GM12878 (cell line): Measurements from ENCODE around the gene RAD9A. TPM values are rescaled to one million over a fixed set of nuclear protein-coding genes. Genes with fewer than 3 reads are reported as not detected.
A peak's percentile ranks its signal among the peaks of the same experiment; 100 is the strongest.

Experiments used
- ATAC-seq: fragments of 200-7000 bp; cut with Tn5 transposase; 3 replicates; pipeline ENCODE4 v1.9.1; 2020; ENCODE audit warnings: mild to moderate bottlenecking, moderate library complexity
- BruUV-seq: library from RNA; stranded (reverse); fragments of 400-500 nt; replicated peaks from 2 replicates; lab custom pipeline; 2021; lab: Mats Ljungman, UMichigan
- CTCF ChIA-PET: fragments of 300-600 bp; sonication (Branson Sonifier 250); formaldehyde crosslinking; extraction: SDS; loops from one replicate; lab custom pipeline; 2021; ENCODE audit warnings: inconsistent platforms; lab: Yijun Ruan, JAX
- POLR2A ChIA-PET: fragments of 350-600 bp; formaldehyde crosslinking; extraction: SDS; loops from one replicate; lab custom pipeline; 2021; ENCODE audit warnings: inconsistent platforms; lab: Charles Lee
- RAD21 ChIA-PET: fragments of 300-600 bp; sonication (Branson Sonifier 250); formaldehyde crosslinking; loops from one replicate; lab custom pipeline; 2023; ENCODE audit warnings: antibody characterized with exemption; ENCODE audit not compliant: unreplicated experiment; lab: Charles Lee
- SMC1A ChIA-PET: fragments of 300-600 bp; sonication (Branson Sonifier 250); formaldehyde crosslinking; loops from one replicate; lab custom pipeline; 2023; ENCODE audit not compliant: unreplicated experiment, uncharacterized antibody; lab: Charles Lee
- DNase-seq: peaks from one replicate; pipeline ENCODE4 v3.0.0-alpha.2; 2011; ENCODE audit warnings: low read depth, low spot score
- FAIRE-seq: peaks from 3 replicates; lab custom pipeline; 2011; peaks lifted over from hg19 to GRCh38; lab: Jason Lieb, UNC
- H2AFZ ChIP-seq: 2 replicates; pipeline ENCODE4 v1.6.0; 2011; ENCODE audit warnings: low read depth, low read length, control low read depth; ENCODE audit not compliant: control insufficient read depth
- H3K27ac ChIP-seq: 2 replicates; pipeline ENCODE4 v1.5.1; 2011; ENCODE audit warnings: control low read depth; ENCODE audit not compliant: control insufficient read depth, insufficient read depth
- H3K27me3 ChIP-seq, 2 experiments: replicated peaks in 1 of 2; 2 replicates each; pipeline versions ENCODE4 v1.6.0 to v1.6.1; 2011; ENCODE audit warnings: low read length in 1 of 2; ENCODE audit not compliant: control insufficient read depth in 2 of 2, insufficient read depth in 2 of 2
- H3K36me3 ChIP-seq, 2 experiments: 2 replicates each; pipeline ENCODE4 v1.5.1; 2011; ENCODE audit warnings: low read length in 1 of 2; ENCODE audit not compliant: control insufficient read depth in 2 of 2, insufficient read depth in 2 of 2
- H3K4me1 ChIP-seq: 2 replicates; pipeline ENCODE4 v1.6.1; 2011; ENCODE audit warnings: mild to moderate bottlenecking, low read length, moderate library complexity, mixed read lengths; ENCODE audit not compliant: control insufficient read depth, insufficient read depth
- H3K4me2 ChIP-seq: 2 replicates; pipeline ENCODE4 v1.6.0; 2011; ENCODE audit warnings: control low read depth; ENCODE audit not compliant: control insufficient read depth, insufficient read depth
- H3K4me3 ChIP-seq: fragments of 200-600 bp; sonication (generic); 2 replicates; pipeline ENCODE4 v1.5.1; 2016
- H3K79me2 ChIP-seq: 2 replicates; pipeline ENCODE4 v1.6.0; 2011; ENCODE audit warnings: low read length; ENCODE audit not compliant: control insufficient read depth, insufficient read depth
- H3K9ac ChIP-seq: 2 replicates; pipeline ENCODE4 v1.8.0; 2011; ENCODE audit warnings: low read length, control low read depth, mixed read lengths; ENCODE audit not compliant: control insufficient read depth, insufficient read depth
- H3K9me3 ChIP-seq: replicated peaks from 3 replicates; pipeline ENCODE4 v1.5.1; 2011; ENCODE audit warnings: mild to moderate bottlenecking, low read length; ENCODE audit not compliant: control insufficient read depth, insufficient read depth
- H4K20me1 ChIP-seq: 2 replicates; pipeline ENCODE4 v1.6.0; 2011; ENCODE audit not compliant: control insufficient read depth, insufficient read depth
- BACH1 ChIP-seq: fragments of 450-650 bp; IDR thresholded peaks from 2 replicates; pipeline ENCODE4 v1.6.1; 2017; ENCODE audit warnings: mild to moderate bottlenecking, borderline replicate concordance
- BCL11A ChIP-seq: IDR thresholded peaks from 2 replicates; pipeline ENCODE4 v1.6.1; 2011; ENCODE audit warnings: low read depth, low read length
- CBX3 ChIP-seq: fragments of 200-600 bp; sonication (generic); IDR thresholded peaks from 2 replicates; pipeline ENCODE4 v1.6.1; 2016; ENCODE audit warnings: low read depth, borderline replicate concordance
- HDAC6 ChIP-seq: fragments of 200-600 bp; sonication (generic); IDR thresholded peaks from one replicate; pipeline ENCODE4 v1.8.0; 2017; ENCODE audit warnings: antibody characterized with exemption; ENCODE audit not compliant: unreplicated experiment
- MYC ChIP-seq: IDR thresholded peaks from 2 replicates; pipeline ENCODE4 v1.6.1; 2011; ENCODE audit warnings: mild to moderate bottlenecking, low read length, moderate library complexity, inconsistent platforms; ENCODE audit not compliant: insufficient read depth, insufficient replicate concordance, insufficient read length, severe bottlenecking
- NR2C1 ChIP-seq: fragments of 450-650 bp; IDR thresholded peaks from 2 replicates; pipeline ENCODE4 v1.6.1; 2017; ENCODE audit warnings: antibody characterized with exemption, mild to moderate bottlenecking, moderate library complexity
- NR2F1 ChIP-seq: fragments of 450-650 bp; conservative IDR thresholded peaks from 2 replicates; pipeline ENCODE4 v1.6.1; 2017; ENCODE audit warnings: mild to moderate bottlenecking
- POLR2AphosphoS5 ChIP-seq: IDR thresholded peaks from 2 replicates; pipeline ENCODE4 v1.6.1; 2011; ENCODE audit warnings: mild to moderate bottlenecking, low read length, inconsistent platforms
- ZNF217 ChIP-seq: fragments of 450-650 bp; IDR thresholded peaks from 2 replicates; pipeline ENCODE4 v1.6.1; 2017; ENCODE audit warnings: antibody characterized with exemption, mild to moderate bottlenecking
- WGBS: methylation state at CpG from one replicate; pipeline ENCODE4 v1.1.6; 2016; ENCODE audit warnings: low lambda C conversion rate; ENCODE audit not compliant: insufficient replicate concordance, insufficient coverage; ENCODE audit errors: missing lambda C conversion rate; 5-methylcytosine and 5-hydroxymethylcytosine counted together
- in situ Hi-C: fragments of 300-500 bp; cut with MboI; formaldehyde crosslinking; loops from 9 replicates; pipeline ENCODE4 v1.14.3; 2018; ENCODE audit warnings: mixed read lengths
- intact Hi-C: fragments of 100-400 bp; cut with micrococcal nuclease; formaldehyde crosslinking; loops from one replicate; pipeline ENCODE4 v1.14.2; 2022; ENCODE audit not compliant: unreplicated experiment
- polyA plus RNA-seq, 11 experiments: library from polyadenylated mRNA; depleted of rRNA in 4 of 11; unstranded in 6 of 11; stranded (reverse) in 5 of 11; fragments of >200 nt; fragmentation: Nextera tagmentation in 4 of 11; fragmentation: Illumina TruSeq in 1 of 11; extraction: Ambion mirVana in 4 of 11; extraction: Trizol in 1 of 11; gene quantifications; 1 replicate in 1 of 11; 2 replicates in 10 of 11; pipeline versions ENCODE4 v1.2.1 to v1.2.3, GENCODE V29; 2011 to 2016; ENCODE audit warnings: inconsistent platforms in 2 of 11, missing spikeins in 2 of 11, low read depth in 1 of 11
- total RNA-seq, 4 experiments: library from RNA; depleted of rRNA in 3 of 4; stranded (reverse); fragments of >200 nt in 3 of 4; fragmentation: Illumina TruSeq in 1 of 4; extraction: Trizol in 1 of 4; gene quantifications; 2 replicates each; pipeline versions ENCODE4 v1.2.1 to v1.2.3, GENCODE V29; 2013 to 2021
- TF ChIP-seq, protein P1 (sequence below): IDR thresholded peaks from 2 replicates; pipeline ENCODE4 v1.6.1; 2012; ENCODE audit warnings: mild to moderate bottlenecking, low read depth, low read length
- TF ChIP-seq, protein P2 (sequence below): fragments of 450-650 bp; IDR thresholded peaks from 2 replicates; pipeline ENCODE4 v1.6.1; 2017; ENCODE audit warnings: low read depth, mild to moderate bottlenecking, moderate library complexity
- TF ChIP-seq, protein P3 (sequence below): fragments of 450-650 bp; formaldehyde crosslinking; IDR thresholded peaks from 2 replicates; pipeline ENCODE4 v1.4.0; 2022; ENCODE audit warnings: mild to moderate bottlenecking, moderate library complexity

Gene RAD9A
- total and polyA plus RNA-seq, 10 of the 15 experiments (the other 5 are each of a cell fraction or from before 2014, with no cell fraction given) = 1.1 to 36.2 (median 19.8) TPM

DNA sequence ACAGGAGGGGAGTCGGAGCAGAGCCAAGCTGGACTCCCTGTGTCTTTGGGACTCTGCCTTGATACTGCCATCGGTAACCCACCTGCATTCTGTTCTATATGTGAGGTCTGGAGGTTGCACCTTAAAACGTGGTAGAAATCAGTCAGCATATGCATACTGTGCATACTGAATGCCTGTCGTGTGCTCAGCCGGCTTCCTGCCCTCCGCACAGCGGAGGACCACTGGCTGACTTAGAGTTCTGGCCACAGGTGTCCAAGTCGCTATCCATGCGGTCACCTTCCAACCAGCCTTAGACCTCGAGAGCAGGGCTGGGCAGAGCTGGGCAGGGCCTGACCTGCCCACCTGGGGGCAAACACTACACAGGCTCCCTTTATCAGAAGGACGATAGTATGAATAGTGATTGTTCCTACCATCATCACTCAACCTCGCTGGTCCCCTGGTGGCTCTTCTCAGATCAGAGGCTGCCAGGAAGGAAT is 15.9 kb downstream of the RAD9A start (continued):
- TF ChIP-seq, protein P1, sequence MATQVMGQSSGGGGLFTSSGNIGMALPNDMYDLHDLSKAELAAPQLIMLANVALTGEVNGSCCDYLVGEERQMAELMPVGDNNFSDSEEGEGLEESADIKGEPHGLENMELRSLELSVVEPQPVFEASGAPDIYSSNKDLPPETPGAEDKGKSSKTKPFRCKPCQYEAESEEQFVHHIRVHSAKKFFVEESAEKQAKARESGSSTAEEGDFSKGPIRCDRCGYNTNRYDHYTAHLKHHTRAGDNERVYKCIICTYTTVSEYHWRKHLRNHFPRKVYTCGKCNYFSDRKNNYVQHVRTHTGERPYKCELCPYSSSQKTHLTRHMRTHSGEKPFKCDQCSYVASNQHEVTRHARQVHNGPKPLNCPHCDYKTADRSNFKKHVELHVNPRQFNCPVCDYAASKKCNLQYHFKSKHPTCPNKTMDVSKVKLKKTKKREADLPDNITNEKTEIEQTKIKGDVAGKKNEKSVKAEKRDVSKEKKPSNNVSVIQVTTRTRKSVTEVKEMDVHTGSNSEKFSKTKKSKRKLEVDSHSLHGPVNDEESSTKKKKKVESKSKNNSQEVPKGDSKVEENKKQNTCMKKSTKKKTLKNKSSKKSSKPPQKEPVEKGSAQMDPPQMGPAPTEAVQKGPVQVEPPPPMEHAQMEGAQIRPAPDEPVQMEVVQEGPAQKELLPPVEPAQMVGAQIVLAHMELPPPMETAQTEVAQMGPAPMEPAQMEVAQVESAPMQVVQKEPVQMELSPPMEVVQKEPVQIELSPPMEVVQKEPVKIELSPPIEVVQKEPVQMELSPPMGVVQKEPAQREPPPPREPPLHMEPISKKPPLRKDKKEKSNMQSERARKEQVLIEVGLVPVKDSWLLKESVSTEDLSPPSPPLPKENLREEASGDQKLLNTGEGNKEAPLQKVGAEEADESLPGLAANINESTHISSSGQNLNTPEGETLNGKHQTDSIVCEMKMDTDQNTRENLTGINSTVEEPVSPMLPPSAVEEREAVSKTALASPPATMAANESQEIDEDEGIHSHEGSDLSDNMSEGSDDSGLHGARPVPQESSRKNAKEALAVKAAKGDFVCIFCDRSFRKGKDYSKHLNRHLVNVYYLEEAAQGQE = no peak
- TF ChIP-seq MYC (no peak), ZNF217 (no peak), NR2C1 (no peak), CBX3 (no peak)

DNA sequence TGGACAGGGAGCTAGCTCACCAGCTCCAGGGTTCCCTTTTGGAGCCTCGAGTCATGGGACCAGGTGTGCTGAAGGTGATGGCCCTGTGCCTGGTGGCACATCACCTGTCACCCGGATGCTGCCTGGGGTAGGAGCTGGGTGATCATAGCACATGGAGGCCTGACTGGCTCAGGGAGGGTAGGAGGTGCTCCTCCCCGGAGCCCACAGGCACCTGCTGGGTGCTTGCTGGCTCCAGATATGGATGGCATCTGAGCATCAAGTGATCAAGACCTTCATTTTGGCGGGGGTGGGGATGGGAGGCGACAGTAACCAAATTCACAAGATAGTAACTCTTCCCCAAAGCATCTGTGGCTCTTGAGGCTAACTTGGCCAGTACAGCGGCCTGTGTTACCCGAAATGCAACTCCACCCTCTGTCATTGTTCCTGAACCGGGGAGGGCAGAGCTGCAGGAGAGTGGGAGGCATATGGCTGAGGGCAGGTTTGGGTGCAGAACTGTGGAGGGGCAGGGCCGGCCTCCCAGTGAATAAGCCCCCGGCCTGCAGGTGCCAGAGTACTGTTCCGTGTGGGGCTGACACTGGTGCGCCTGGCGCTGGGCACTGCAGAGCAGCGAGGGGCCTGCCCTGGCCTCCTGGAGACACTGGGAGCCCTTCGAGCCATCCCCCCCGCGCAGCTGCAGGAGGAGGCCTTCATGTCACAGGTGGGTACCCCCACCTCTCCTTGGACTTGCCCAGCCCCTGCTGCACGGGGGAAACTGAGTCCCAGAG is 16.8 kb downstream of the RAD9A start:
- RAD21 ChIA-PET = interaction anchor here (0.7 to 2.6 kb wide), 4 partner anchors 29 to 77 kb away, joined by 3 to 18 read pairs (median 3); partner anchors contain the start of gene PTPRCAP
- in situ Hi-C loops (no loop called here), intact Hi-C loops (no loop called here)
- Histone ChIP-seq H3K4me2 (peak overlapping the region; percentile 93), H3K27ac (peak overlapping the region; percentile 84), H3K27me3 (no peaks in the 10 kb centered on the region), H3K79me2 (peaks cover 24% of the 10 kb centered on the region), H3K4me1 (peaks cover 61% of the 10 kb centered on the region), H4K20me1 (no peaks in the 10 kb centered on the region), H3K9ac (peak overlapping the region; percentile 77; the same call in 1 of the 2 replicates), H2AFZ (no peak overlapping the region; the same call in 1 of the 2 replicates), H3K9me3 (no peaks in the 10 kb centered on the region), H3K4me3 (peak overlapping the region; percentile 48; the same call in 1 of the 2 replicates), H3K36me3 (no peaks in the 10 kb centered on the region)
- FAIRE-seq (peak; percentile 31), ATAC-seq (peak; percentile 1; the same call in 1 of the 3 replicates), DNase-seq (no peak)
- CTCF ChIA-PET = interaction anchor here (0.6 to 1.9 kb wide), 6 partner anchors 9 to 61 kb away, joined by 3 to 7 read pairs (median 4); partner anchors contain the start of gene TMEM134
- POLR2A ChIA-PET = interaction anchor here (0.6 to 3.0 kb wide), 8 partner anchors 9 to 78 kb away, joined by 3 to 12 read pairs (median 6); partner anchors contain the start of genes PTPRCAP, RPS6KB2 and TMEM134
- 19% methylated on average over 18 of the region's 18 CpGs for WGBS
- BruUV-seq = no TSS peak
- SMC1A ChIA-PET = interaction anchor here (1.3 to 3.1 kb wide), 2 partner anchors 29 to 60 kb away, joined by 3 to 11 read pairs; partner anchors contain the start of genes PTPRCAP and TMEM134
- no peak for TF ChIP-seq NR2F1
- no peak for TF ChIP-seq BCL11A
- TF ChIP-seq, protein P2, sequence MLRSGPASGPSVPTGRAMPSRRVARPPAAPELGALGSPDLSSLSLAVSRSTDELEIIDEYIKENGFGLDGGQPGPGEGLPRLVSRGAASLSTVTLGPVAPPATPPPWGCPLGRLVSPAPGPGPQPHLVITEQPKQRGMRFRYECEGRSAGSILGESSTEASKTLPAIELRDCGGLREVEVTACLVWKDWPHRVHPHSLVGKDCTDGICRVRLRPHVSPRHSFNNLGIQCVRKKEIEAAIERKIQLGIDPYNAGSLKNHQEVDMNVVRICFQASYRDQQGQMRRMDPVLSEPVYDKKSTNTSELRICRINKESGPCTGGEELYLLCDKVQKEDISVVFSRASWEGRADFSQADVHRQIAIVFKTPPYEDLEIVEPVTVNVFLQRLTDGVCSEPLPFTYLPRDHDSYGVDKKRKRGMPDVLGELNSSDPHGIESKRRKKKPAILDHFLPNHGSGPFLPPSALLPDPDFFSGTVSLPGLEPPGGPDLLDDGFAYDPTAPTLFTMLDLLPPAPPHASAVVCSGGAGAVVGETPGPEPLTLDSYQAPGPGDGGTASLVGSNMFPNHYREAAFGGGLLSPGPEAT = no peak
- TF ChIP-seq BACH1 = no peak
- TF ChIP-seq POLR2AphosphoS5 = no peak
- TF ChIP-seq, protein P3, sequence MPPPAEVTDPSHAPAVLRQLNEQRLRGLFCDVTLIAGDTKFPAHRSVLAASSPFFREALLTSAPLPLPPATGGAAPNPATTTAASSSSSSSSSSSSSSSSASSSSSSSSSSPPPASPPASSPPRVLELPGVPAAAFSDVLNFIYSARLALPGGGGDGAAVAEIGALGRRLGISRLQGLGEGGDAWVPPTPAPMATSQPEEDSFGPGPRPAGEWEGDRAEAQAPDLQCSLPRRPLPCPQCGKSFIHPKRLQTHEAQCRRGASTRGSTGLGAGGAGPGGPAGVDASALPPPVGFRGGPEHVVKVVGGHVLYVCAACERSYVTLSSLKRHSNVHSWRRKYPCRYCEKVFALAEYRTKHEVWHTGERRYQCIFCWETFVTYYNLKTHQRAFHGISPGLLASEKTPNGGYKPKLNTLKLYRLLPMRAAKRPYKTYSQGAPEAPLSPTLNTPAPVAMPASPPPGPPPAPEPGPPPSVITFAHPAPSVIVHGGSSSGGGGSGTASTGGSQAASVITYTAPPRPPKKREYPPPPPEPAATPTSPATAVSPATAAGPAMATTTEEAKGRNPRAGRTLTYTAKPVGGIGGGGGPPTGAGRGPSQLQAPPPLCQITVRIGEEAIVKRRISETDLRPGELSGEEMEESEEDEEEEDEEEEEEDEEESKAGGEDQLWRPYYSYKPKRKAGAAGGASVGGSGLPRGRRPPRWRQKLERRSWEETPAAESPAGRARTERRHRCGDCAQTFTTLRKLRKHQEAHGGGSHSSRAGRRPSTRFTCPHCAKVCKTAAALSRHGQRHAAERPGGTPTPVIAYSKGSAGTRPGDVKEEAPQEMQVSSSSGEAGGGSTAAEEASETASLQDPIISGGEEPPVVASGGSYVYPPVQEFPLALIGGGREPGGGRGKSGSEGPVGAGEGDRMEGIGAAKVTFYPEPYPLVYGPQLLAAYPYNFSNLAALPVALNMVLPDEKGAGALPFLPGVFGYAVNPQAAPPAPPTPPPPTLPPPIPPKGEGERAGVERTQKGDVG (CRISPR knock-in tag) = no peak
- no peak for TF ChIP-seq HDAC6
